Endothelial cell of umbilical vein (primary cell): ENCODE measurements around the gene USB1. TPM values are rescaled to one million over a fixed set of nuclear protein-coding genes. Genes with fewer than 3 reads are reported as not detected.

Experiments used
- BruUV-seq: library from RNA; stranded (reverse); fragments of 400-500 nt; replicated peaks from 2 replicates; lab custom pipeline; 2021; lab: Mats Ljungman, UMichigan
- CTCF ChIA-PET: fragments of 300-600, 350-600 bp; sonication (Branson Sonifier 250); formaldehyde crosslinking; loops from one replicate; lab custom pipeline; 2021; ENCODE audit warnings: antibody characterized with exemption, inconsistent platforms; lab: Charles Lee
- POLR2A ChIA-PET: fragments of 300-600, 350-600 bp; sonication (Branson Sonifier 250); formaldehyde crosslinking; loops from one replicate; lab custom pipeline; 2021; ENCODE audit warnings: antibody characterized with exemption, inconsistent platforms; lab: Charles Lee
- DNase-seq: peaks from one replicate; pipeline ENCODE4 v3.0.0-alpha.2; 2011; ENCODE audit warnings: low read depth, low spot score
- FAIRE-seq: peaks from 2 replicates; lab custom pipeline; 2011; peaks lifted over from hg19 to GRCh38; lab: Jason Lieb, UNC
- H2AFZ ChIP-seq: 2 replicates; pipeline ENCODE4 v1.6.0; 2012; ENCODE audit warnings: low read depth, low read length, control low read depth, inconsistent platforms
- H3K27ac ChIP-seq: 2 replicates; pipeline ENCODE4 v1.5.1; 2011; ENCODE audit warnings: low read depth, mild to moderate bottlenecking, control low read depth, low read length, moderate library complexity; ENCODE audit not compliant: insufficient read depth
- H3K27me3 ChIP-seq, 2 experiments: 2 replicates each; pipeline versions ENCODE4 v1.6.0 to v1.6.1; 2011; ENCODE audit warnings: low read length in 2 of 2, mixed read lengths in 1 of 2; ENCODE audit not compliant: control insufficient read depth in 2 of 2, insufficient read depth in 2 of 2
- H3K36me3 ChIP-seq, 2 experiments: 2 replicates in 1 of 2; 3 replicates in 1 of 2; pipeline ENCODE4 v1.5.1; 2011; ENCODE audit warnings: low read length in 2 of 2, mild to moderate bottlenecking in 1 of 2, moderate library complexity in 1 of 2; ENCODE audit not compliant: control insufficient read depth in 2 of 2, insufficient read depth in 2 of 2; ENCODE audit errors: extremely low read depth in 1 of 2
- H3K4me1 ChIP-seq: 3 replicates; pipeline ENCODE4 v1.5.1; 2011; ENCODE audit warnings: mild to moderate bottlenecking, low read length; ENCODE audit not compliant: control insufficient read depth, insufficient read depth; ENCODE audit errors: extremely low read depth
- H3K4me2 ChIP-seq: 2 replicates; pipeline ENCODE4 v1.6.1; 2011; ENCODE audit warnings: low read length, control low read depth, mixed read lengths; ENCODE audit not compliant: insufficient read depth
- H3K4me3 ChIP-seq, 3 experiments: fragments of 200-600 bp in 1 of 3; sonication (generic), shearing (Covaris generic) in 1 of 3; replicated peaks in 1 of 3; 2 replicates each; pipeline ENCODE4 v1.5.1; 2011 to 2016; ENCODE audit warnings: control low read depth in 3 of 3, low read length in 3 of 3, mild to moderate bottlenecking in 2 of 3, inconsistent platforms in 1 of 3, low read depth in 1 of 3, moderate library complexity in 1 of 3; ENCODE audit not compliant: insufficient read depth in 1 of 3
- H3K79me2 ChIP-seq: 2 replicates; pipeline ENCODE4 v1.6.0; 2012; ENCODE audit warnings: low read length, inconsistent platforms; ENCODE audit not compliant: control insufficient read depth, insufficient read depth
- H3K9ac ChIP-seq: replicated peaks from 2 replicates; pipeline ENCODE3; 2011; ENCODE audit warnings: low read length, control low read depth; ENCODE audit not compliant: insufficient read depth; ENCODE audit errors: extremely low read depth
- H3K9me1 ChIP-seq: replicated peaks from 3 replicates; pipeline ENCODE4 v1.6.0; 2011; ENCODE audit warnings: mild to moderate bottlenecking, low read length; ENCODE audit not compliant: control insufficient read depth, insufficient read depth; ENCODE audit errors: extremely low read depth
- H3K9me3 ChIP-seq: replicated peaks from 2 replicates; pipeline ENCODE4 v1.5.1; 2012; ENCODE audit warnings: low read length, inconsistent platforms; ENCODE audit not compliant: control insufficient read depth, insufficient read depth
- H4K20me1 ChIP-seq: replicated peaks from 2 replicates; pipeline ENCODE3; 2011; ENCODE audit warnings: mild to moderate bottlenecking, low read length; ENCODE audit not compliant: control insufficient read depth, insufficient read depth; ENCODE audit errors: extremely low read depth
- CTCF ChIP-seq, 2 donors: IDR thresholded peaks; 1 replicate in 1 of 2; 2 replicates in 1 of 2; pipeline ENCODE4 v1.5.1; 2011; ENCODE audit warnings: low read length in 2 of 2, mild to moderate bottlenecking in 2 of 2, moderate library complexity in 2 of 2, control low read depth in 1 of 2, inconsistent platforms in 1 of 2, low read depth in 1 of 2; ENCODE audit not compliant: insufficient read depth in 1 of 2; ENCODE audit errors: extremely low read depth in 1 of 2
- EZH2 ChIP-seq: IDR thresholded peaks from 2 replicates; pipeline ENCODE4 v1.6.1; 2012; ENCODE audit warnings: borderline replicate concordance, low read depth, mild to moderate bottlenecking, moderate library complexity, low read length, inconsistent platforms; ENCODE audit not compliant: severe bottlenecking
- FOS ChIP-seq: IDR thresholded peaks from 2 replicates; pipeline ENCODE4 v1.6.1; 2011; ENCODE audit warnings: mild to moderate bottlenecking, low read length, moderate library complexity, borderline replicate concordance; ENCODE audit not compliant: insufficient read depth
- GATA2 ChIP-seq: IDR thresholded peaks from 2 replicates; pipeline ENCODE4 v1.7.0; 2011; ENCODE audit warnings: low read depth, mild to moderate bottlenecking, moderate library complexity, mixed read lengths, low read length; ENCODE audit not compliant: insufficient read length, insufficient read depth
- JUN ChIP-seq: IDR thresholded peaks from 2 replicates; pipeline ENCODE4 v1.6.1; 2011; ENCODE audit warnings: borderline replicate concordance, low read depth; ENCODE audit not compliant: insufficient read length, insufficient read depth
- MAX ChIP-seq: IDR thresholded peaks from 2 replicates; pipeline ENCODE4 v1.6.1; 2011; ENCODE audit not compliant: insufficient read depth, insufficient read length
- MYC ChIP-seq: IDR thresholded peaks from one replicate; pipeline ENCODE4 v1.6.1; 2011; ENCODE audit warnings: mild to moderate bottlenecking, low read depth, low read length
- POLR2A ChIP-seq: IDR thresholded peaks from 2 replicates; pipeline ENCODE4 v1.6.1; 2012; ENCODE audit warnings: low read depth, mild to moderate bottlenecking, control low read depth, low read length
- POLR2AphosphoS5 ChIP-seq: IDR thresholded peaks from 2 replicates; pipeline ENCODE4 v1.6.1; 2012; ENCODE audit warnings: low read depth, mild to moderate bottlenecking, control low read depth, low read length, moderate library complexity; ENCODE audit not compliant: insufficient read depth
- dilution Hi-C: fragments of 300-500 bp; cut with MboI; formaldehyde crosslinking; loops from one replicate; pipeline ENCODE4 v1.15.0; 2019; ENCODE audit warnings: low sequenced_read_pairs; ENCODE audit not compliant: extremely low pct_ligation_motif_present
- intact Hi-C: fragments of 100-400 bp; cut with micrococcal nuclease; formaldehyde crosslinking; loops from one replicate; pipeline ENCODE4 v1.10.0; 2022
- polyA plus RNA-seq, 4 experiments: library from polyadenylated mRNA; depleted of rRNA in 3 of 4; stranded (reverse) in 3 of 4; unstranded in 1 of 4; fragments of >200 nt; gene quantifications; 2 replicates each; pipeline versions ENCODE4 v1.2.1 to v1.2.3, GENCODE V29; 2011 to 2012; ENCODE audit warnings: missing spikeins in 1 of 4
- total RNA-seq: library from RNA; stranded (reverse); gene quantifications from 2 replicates; pipeline ENCODE4 v1.2.3, GENCODE V29; 2021

Gene USB1
- total and polyA plus RNA-seq, 2 donors (not counting 3 experiments of a cell fraction or from before 2014, with no cell fraction given), result 64.6 to 83.8 TPM

GRCh38 chr16:58036943-58037342 lies 35.7 kb downstream of the USB1 start:
- Histone ChIP-seq H4K20me1 (no peaks in the 10 kb centered on the region), H3K4me1 (no peaks in the 10 kb centered on the region), H3K36me3 (no peaks in the 10 kb centered on the region), H3K27ac (no peak overlapping the region), H3K27me3 (no peaks in the 10 kb centered on the region), H2AFZ (no peak overlapping the region), H3K79me2 (no peaks in the 10 kb centered on the region), H3K9me1 (no peaks in the 10 kb centered on the region), H3K4me2 (no peak overlapping the region), H3K9ac (no peak overlapping the region), H3K9me3 (no peaks in the 10 kb centered on the region), H3K4me3 (no peak overlapping the region)
- dilution Hi-C loops (no loop called here), intact Hi-C loops (no loop called here)
- TF ChIP-seq JUN (no peak), GATA2 (no peak), FOS (no peak), POLR2AphosphoS5 (no peak), POLR2A (no peak), MAX (no peak), EZH2 (no peak), CTCF (IDR thresholded peaks at IDR 0.05; ENCODE audit: extremely low read depth in 1 of 2, insufficient read depth in 1 of 2, low read depth in 1 of 2, low read length in 2 of 2) (no peak), MYC (no peak)
- CTCF ChIA-PET, result no interaction called here
- DNase-seq (no peak), FAIRE-seq (no peak)
- POLR2A ChIA-PET, result no interaction called here
- no TSS peak for BruUV-seq
